ENCODE measurements around the gene PDK2.

Gene PDK2

DNA sequence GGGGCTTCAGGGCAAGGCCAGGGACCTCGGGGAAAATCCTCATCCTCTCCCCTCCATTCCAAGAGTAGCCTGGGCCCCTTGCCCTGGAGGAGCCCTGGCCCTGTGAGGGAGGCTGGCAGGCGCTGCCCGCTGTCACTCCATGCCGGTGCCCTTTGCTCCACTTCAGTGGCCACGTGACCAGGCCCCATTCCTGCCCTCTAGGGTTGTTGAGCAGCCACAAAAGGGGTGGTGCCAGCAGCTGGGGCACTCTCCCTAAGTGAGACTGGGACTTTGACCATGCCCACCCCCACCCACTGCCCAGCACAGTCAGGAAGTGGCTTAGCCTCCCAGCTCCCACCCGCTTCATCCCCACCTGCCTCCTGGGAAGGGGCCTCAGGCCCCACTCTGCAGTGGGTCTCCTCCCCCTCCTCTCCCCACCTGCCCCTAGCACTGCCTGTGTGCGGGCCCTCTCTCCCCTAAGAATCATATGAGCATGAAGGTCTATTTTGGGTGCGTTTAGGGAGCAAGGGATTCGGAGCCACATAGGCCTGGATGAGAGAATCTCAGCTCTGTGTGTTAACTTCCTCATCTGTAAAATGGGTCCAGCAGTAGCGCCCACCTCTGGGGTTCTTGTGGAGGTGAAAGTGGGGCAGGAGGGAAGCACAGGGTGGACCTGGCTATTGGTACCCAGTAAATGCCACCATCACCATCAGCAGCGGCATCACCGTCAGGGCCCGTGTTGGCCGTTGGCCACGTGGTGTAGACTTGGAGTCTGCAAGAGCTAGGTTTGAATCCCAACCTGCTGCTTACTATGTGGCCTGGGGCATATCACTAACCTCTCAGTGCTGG is 7.2 kb downstream of the PDK2 start:
- no peak for DNase-seq

DNA sequence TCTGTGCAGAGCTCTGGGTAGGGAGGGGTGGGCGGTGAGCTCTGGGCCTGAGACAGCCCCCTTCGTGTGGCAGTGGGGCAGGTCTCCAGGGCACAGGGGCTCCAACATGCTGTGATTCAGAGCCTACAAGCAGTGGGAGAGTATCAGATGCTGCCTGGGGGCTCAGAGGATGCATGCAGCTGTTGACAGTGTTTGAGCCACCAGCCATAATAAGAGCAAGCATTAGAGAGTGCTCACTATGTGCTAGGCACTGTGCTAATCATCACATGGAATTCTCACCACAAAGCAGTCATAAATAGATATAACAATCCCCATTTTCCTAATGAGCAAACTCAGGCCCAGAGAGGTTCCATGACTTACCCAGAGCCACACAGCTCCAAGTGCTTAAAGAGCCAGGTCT is 8.1 kb downstream of the PDK2 start:
- no peak for DNase-seq

GRCh38 chr17:50103941-50104340 is 8.8 kb downstream of the PDK2 start:
- DNase-seq = no peak

DNA sequence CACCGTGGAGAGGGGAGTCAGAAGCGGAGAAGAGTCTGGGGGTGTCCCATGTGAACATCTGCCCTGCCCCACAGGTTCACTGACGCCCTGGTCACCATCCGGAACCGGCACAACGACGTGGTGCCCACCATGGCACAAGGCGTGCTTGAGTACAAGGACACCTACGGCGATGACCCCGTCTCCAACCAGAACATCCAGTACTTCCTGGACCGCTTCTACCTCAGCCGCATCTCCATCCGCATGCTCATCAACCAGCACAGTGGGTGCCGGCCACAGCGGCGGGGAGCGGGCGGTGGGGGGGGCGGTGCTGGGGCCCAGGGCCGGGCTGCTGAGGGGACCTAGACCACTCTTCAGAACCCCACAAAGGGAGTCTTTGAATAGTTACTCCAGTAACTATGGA is 10.7 kb downstream of the PDK2 start:
- no peak for DNase-seq

DNA sequence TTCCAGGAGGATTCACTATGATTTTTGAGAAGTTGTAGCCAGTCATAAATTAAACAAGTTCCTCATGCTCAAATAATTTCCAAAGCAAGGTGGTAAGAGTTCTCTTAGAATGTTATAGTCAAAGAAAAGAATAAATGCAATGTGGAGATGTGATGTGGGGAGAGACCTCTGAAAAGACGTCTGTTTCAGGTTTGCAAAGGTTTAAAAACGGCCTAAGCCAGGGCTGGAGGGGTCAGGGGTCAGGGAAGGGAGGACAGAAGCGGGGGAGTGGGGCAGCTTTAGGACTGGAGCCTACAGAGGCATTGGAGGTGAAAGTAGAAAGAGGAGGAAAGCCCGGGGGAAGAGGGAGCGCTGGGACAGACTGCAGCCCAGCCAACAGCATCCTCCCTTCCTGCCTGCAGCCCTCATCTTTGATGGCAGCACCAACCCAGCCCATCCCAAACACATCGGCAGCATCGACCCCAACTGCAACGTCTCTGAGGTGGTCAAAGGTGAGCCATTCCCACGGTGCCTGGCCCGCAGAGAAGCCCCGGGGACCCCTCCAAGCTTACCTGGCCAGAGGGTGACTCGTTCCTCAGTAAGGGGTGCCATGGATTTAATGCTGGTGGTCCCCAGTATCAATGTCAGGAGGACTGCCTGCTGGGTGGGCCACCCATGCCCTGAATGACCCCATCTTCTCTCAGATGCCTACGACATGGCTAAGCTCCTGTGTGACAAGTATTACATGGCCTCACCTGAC is 11.4 kb downstream of the PDK2 start:
- no peak for DNase-seq

DNA sequence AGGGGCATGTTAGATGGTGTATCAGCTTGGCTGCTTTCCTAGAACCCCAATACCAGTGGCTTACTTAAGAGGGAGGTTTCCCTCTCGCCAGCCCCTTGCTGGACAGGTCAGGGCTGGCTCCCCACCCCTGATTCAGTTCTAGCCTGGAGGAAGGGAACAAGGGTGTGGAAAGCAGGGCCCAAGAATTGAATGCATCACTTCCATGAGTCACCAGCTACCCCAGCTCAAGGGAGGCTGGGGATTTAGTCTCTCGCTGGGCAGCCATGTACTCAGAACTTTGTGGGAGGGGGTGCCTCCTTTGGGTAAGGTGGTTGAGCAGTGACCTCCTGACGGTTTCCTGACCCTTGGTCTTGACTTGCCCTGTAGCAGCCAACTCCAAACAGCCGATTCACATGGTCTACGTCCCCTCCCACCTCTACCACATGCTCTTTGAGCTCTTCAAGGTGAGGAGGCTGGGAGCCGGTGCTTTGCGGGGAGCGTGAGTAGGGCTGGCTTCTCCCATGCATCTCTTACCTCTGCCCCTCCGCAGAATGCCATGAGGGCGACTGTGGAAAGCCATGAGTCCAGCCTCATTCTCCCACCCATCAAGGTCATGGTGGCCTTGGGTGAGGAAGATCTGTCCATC is 12.8 kb downstream of the PDK2 start:
- no peak for DNase-seq

DNA sequence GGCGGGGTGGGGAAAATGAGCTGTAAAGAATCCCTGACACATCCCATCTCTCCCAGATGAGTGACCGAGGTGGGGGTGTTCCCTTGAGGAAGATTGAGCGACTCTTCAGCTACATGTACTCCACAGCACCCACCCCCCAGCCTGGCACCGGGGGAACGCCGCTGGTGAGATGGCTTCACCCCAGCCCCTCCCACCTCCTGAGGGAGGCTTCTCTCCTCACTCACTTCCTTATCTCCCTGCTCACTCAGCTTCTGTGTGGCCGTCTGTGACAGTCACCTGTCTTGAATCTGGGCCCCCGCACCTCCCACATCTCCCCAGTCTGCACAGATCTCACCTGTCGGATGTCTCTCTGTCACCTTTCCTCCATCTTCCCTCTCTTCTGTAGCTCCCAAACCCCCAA is 13.4 kb downstream of the PDK2 start:
- DNase-seq = no peak

DNA sequence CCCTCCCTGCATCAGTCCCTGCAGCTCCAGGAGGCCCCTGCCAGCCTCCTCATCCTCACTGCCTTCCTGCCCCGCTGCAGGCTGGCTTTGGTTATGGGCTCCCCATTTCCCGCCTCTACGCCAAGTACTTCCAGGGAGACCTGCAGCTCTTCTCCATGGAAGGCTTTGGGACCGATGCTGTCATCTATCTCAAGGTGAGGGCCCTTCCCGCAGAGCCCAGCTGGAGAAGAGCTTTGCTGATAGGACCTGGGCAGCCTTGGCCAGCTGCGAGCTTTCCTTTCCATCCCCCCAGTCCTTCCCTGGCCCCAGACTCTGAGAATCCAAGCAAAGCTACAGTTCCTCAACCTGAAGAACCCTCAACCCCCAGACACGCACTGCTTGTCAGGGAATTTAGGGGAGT is 14.1 kb downstream of the PDK2 start:
- no peak for DNase-seq

- DNase-seq = no peak
Observed at GRCh38 chr17:50109785-50110184, 14.6 kb downstream of the PDK2 start.

DNA sequence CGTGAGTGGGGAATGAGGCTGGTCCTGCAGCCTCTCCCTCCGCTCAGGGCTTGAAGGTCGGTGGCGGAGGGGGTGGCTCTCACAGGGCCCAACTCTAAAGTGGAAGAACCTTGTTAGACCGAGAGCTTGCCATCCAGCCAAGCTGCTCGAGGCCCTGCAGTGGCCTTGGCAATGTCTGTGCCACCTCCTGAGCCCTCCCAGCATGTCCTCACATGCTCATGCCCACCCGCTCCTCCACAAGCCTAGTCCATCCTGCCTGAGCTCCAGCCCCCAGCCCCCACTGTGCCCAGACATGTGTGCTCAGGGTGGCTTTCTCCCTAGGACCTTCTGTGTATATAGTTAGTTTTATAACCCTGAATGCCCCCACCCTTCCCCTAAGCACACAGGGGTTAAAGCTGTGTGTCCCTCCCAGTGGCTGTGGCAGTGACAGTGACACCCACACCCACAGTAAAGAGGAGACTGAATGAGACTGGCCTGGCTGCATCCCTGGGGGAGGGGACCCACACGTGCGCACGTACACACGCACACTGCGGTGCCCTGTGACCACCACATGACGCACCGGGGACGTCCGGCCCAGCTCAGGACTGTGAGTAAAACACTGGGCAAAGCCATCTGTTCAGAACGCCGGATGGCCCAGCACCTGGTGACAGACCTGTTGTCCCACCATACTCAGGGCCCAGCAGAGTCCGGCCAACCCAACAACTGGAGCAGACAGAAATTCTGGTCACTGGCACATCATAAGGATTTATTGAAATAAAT is 15.6 kb downstream of the PDK2 start:
- no peak for DNase-seq

GRCh38 chr17:50111673-50112655 is 16.8 kb downstream of the PDK2 start:
- no peak for DNase-seq

GRCh38 chr17:50112694-50113093 is 17.5 kb downstream of the PDK2 start:
- no peak for DNase-seq

DNA sequence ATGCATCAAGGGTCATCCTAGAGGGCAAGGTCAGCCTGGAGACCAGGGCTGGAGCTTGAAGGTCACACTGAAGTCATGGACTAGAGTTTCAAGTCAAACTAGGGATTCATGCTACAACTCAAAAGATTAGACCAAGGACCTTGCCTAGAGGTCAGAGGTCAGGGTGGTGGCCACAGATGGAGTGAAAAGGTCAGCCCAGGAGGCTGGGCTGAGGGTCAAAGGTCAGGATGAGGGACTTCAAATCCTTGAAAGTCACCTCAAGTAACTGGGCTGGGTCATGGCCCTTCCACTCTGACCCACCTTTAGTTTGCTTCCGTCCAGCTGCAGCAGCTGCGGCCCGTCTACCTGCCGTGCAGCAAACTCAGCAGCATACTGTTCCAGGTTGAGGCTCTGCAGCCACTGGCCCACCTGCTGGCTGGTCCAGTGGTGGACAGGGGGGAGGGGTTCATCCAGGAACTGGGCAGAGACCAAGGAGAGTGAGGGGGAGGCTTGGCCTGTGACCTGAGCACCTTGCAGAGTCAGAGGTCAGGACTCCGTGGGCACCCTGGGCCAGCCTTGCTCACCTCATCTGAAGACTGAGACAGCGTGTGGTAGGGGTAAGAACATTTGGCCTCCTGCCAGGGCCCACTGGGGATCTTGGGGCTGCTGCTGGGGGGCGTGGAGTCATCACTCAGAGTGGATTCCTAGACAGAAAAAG is 18.6 kb downstream of the PDK2 start:
- DNase-seq = no peak

- no peak for DNase-seq
Observed at GRCh38 chr17:50114401-50114800, 19.2 kb downstream of the PDK2 start.

GRCh38 chr17:50114849-50115357 is 19.8 kb downstream of the PDK2 start:
- DNase-seq = peak; percentile 50

GRCh38 chr17:50115756-50116155 is 20.6 kb downstream of the PDK2 start:
- DNase-seq = no peak

DNA sequence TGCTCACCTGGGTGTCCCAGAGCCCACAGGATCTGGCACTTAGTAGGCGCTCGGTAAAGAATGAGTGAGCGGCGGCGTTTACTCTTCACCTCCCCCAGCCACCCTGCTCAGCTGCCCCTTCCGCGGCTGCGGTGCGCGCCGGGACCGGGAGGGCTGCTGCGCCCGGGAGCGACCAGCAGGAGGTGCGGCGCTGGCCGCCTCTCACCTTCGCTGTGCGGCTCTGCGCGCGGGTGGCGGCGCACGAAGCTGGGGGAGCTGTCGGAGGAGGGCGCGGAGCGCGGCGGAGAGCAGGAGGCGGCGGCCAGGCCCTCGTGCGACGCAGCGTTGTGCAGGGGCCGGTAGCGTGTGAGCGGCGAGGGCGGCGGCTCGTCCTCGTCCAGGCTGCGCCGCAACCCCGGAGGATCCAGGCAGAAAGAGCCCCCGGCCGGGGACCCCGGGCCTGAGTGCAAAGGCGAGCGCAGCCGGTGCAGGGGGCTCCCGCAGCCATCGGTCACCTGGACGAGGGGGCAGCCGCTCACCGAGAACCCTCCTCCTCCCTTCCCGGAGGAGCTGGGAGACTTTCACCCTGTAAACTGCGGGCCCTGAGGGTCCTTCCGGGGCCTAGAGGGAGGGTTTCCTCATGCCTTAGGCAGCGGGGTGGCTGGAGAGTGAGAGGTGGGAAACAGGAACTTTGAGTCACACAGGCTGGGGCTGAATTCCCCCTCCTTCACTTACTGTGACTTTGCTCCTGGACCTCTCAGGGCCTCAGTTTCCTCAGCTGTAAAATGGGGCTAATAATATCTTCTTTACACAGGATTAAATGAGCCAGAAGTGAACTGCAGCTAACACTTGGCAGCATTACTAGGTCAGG is 22.3 kb downstream of the PDK2 start:
- DNase-seq = peak; percentile 53

DNA sequence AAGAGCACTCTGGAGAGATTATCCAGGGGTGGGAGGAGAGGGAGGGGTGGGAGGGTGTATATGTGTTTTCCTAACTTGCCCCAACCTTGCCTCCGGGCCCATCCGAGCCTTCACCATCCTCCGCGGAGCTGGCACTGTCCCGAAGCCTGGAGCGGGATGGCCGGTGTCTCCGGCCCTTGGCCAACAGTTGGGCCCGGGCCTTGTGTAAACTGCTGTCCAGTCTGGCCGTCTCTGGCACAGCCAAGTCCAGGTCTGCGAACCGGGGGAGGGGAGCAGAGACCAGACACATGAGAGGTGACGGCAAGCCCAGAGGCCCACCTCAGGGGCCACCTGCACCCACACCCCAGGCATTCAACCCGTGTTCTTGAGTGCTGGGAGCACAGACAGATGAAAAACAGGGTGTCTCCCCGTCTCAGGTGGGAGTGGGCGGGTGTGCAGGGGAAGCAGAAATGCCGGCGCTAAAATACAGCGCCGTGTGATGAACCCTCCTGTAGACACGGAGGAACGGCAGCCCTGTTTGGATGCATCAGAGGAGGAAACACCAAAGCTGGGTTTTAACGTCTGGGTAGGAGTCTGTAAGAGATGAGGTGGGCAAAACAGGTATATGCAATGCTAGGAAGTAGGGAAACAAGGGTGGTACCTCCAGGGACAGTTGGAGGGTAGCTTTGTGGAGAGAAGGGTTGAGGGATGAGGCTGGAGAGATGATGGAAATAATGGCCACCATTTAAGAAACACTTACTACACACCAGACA is 23.1 kb downstream of the PDK2 start:
- no peak for DNase-seq

DNA sequence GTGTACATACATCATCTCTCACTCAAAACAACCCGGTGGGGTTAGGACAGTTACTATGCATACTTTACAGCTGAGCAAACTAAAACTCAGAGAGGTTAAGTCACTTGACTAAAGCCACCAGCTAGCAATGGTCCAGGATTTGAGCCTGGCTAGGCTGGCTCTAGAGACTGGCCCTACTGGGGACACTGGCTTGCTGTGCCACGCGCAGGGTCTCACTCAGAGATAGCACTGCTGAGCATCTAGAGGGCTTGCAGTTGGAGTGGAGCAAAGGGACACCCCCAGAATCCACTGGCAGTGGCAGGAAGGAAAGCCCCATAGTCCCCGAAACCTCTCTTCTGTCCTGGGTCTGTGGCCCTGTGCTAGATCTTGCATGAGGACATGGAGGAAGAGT is 23.7 kb downstream of the PDK2 start:
- DNase-seq = no peak

All from NCI-H2029 (cell line).